CD4-positive, alpha-beta T cell treated with Interleukin-2 at 100 ng/mL for 4 hours (primary cell): Measurements from ENCODE around the gene UBAP1.
"Not testable (repeated sequence)": the region's sequence is repeated elsewhere in the genome, so short reads cannot be mapped to it uniquely, and the experiment has no call there.

Experiments
- DNase-seq: peaks from one replicate; pipeline ENCODE4 v3.0.0-alpha.2; 2020; ENCODE audit warnings: low spot score

Gene UBAP1

DNA sequence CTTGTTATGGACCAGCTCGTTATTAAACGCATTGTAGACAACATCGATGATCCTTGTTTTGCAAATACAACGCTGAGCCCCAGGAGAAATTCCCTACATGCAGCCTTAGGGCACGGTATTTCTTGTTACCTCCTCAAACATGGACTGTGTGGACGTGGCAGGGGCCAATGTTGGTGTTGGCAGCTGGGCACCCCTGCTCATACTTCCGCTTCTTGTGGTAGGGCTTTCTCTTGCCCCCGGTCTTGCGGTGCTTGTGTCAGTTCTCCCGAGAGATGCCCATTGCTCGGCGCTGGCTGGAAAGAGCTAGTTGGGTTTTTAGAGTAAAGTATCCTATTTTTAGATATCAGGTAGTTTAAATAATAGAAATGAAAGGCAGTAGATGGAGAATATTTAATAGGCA lies 45.5 kb downstream of the UBAP1 start:
- no peak for DNase-seq

DNA sequence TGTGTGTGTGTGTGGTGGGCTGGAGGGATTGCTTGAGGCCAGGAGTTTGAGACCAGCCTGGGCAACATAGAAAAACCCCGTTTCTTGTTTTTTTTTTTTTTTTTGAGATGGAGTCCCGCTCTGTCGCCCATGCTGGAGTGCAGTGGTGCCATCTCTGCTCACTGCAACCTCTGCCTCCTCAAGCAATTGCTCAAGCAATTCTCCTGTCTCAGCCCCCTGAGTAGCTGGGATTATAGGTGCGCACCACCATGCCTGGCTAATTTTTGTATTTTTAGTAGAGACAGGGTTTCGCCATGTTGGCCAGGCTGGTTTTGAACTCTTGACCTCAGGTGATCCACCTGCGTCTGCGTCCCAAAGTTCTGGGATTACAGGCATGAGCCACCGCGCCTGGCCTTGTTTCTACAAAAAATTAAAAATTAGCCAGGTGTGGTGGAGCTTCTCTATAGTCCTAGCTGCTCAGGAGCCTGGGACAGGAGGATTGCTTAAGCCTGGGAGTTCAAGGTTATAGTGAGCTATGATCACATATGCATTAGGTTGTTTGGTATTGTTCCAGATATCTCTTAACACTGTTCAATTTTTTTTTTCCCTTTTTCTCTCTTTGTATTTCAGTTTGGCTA lies 47.4 kb downstream of the UBAP1 start:
- not testable (repeated sequence) for DNase-seq

DNA sequence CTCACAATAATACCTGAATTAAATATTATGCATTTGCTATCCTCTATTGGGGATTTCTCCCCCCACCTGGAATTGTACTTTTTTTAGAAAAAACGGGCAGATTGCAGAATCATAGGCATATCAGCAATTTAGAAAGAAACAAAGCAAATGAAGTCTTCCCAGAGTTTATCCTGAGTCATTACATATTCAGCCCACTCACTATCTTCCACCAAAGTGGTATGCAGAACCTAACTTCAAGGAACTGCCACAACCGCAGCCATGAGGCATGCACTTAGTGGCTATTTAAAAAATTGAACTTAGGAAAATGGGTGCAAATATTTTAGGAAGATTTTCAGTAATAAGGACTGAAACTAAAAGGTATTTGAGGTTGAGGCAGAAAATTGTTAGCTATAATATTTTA lies 48.6 kb downstream of the UBAP1 start:
- no peak for DNase-seq

DNA sequence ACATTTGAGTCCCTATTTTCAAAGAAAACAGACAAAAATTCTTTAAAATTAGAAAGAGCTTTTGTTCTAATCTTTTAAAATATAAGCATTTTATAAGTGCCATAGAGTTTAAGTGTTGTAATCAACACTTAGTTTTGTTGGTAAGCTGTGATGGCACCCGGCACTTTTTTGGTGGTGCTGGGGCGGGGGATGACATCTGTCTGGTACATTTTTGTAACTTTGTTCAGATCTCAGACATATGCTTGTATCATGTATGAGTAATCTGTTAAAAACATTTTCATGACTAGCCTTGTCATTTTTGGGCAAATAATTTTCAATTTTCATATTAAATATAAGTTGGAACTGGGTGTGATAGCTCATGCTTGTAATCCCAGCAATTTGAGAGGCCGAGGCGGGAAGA lies 51.7 kb downstream of the UBAP1 start:
- DNase-seq, result no peak

DNA sequence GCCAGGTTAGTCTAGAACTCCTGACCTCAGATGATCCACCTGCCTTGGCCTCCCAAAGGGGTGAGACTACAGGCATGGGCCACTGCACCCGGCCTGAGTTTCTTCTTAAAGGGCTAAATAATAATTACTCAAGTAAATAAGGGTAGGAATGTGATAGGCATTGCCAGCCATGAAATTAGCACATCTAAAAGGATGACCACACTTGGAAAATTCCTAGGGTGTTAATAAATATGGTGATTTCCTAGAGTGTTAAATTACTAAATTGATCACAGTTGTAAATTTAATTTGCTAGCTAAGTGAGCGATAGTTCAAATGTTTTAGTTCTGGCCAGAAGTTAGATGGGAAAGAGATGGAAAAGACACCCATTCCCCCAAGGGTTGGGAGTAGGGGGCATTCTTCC lies 53.4 kb downstream of the UBAP1 start:
- no peak for DNase-seq

DNA sequence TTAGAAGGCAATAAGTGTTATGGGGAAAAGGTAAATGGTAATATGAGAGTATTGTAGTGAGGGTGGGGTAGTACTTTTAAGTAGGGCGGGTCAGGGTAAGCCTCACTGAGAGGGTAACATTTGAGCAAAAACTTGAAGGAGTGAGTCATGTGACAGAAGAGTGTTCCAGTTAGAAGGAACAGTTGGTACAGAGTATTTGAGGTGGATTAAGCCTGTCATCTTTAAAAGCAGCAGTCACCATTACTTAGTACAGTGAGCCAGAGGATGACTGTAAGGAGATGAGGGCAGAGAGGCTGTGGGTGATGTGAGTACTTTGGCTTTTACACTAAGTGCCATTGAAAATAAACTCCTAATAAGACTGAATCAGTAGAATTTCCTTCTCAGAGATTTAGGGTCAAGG lies 54.8 kb downstream of the UBAP1 start:
- no peak for DNase-seq

DNA sequence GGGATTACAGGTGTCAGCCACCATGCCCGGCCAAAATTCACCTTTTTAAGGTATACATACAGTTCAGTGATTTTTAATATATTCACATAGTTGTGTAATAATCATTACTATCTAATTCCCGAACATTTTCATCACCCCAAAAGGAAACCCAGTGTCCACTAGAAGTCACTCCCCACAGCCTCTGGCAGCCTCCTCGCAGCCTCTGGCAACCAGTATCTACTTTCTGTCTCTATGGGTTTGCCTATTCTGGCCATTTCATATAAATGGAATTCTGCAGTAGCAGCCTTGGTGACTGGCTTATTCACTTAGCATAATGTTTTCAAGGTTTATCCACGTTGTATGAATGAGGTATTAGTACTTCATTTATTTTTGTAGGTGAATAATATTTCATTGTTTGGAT lies 59.0 kb downstream of the UBAP1 start:
- DNase-seq, result no peak

DNA sequence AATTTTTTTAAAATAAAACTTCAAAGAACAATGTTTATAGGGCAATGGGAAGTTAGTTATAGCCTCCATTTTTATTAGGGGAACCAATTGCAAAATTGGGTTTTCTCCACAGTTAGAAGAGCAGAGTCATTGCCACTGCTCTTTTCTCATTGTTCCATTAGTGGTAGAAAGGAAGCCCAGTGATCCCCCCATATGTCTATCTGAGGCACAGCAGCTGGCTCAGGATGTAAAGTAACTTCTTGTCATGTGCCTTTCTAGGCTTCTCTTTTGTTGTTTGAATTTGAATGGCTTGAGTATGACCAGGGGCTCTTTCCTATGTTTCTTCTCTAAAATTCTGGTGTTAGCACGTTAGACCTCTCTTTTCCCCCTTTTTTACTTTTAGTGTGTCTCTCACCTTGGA lies 61.2 kb downstream of the UBAP1 start:
- DNase-seq, result no peak

DNA sequence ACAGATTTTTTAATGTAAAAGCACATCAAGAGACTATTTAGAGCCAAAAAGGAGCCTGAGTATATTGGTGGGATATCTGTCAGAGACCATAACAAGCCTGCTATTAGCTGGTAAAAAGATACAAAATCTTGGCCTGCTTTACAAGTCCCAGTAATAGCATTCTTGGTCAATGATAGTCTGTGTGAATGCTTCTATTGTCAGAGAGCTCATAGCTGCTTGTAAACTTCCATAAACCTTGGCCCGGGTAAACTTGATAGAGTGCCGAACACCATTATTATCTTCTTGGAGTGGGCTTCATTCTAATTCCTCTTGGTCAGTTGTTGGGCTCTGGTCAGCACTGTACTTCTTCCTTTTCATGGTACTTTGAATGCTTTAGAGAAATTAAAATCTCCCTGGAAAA lies 64.0 kb downstream of the UBAP1 start:
- DNase-seq, result no peak

DNA sequence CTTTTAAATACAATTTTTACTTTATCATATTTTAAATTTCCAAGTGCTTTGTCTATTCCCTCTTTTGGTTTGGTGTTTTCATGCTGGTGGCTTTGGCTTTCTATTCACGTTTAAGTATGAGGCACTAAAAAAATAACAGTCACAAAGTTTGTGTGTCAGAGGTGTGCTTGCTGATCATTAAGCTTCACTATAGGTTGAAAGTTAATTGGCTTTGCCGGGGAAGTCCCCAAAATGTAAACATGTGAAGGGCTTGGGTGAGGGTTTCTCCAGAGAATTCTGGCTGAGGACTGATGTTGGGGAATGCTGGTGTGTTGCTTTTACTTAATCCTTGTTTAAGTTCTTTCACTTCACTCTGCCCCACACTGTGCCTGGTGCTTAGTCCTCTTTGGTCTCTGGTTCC lies 66.4 kb downstream of the UBAP1 start:
- DNase-seq, result not testable (repeated sequence)

DNA sequence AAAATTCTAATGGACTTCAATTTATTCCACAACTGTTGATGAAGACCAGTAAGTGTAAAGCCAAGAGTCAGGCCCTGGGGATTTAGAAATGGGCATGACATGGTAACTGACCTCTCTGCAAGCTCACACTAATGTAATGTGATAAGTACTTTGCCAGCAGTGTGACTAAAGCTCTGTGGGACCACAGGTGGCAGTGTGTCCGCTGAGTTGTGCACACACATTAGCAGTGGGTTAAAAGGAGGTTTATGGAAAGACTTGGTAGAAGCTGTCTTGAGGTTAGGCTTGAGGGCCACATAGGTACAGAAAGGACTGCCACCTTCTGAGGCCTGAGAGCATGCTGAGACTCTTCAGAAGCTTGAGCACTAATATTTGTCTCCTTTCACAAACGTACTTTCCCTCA lies 67.6 kb downstream of the UBAP1 start:
- no peak for DNase-seq

DNA sequence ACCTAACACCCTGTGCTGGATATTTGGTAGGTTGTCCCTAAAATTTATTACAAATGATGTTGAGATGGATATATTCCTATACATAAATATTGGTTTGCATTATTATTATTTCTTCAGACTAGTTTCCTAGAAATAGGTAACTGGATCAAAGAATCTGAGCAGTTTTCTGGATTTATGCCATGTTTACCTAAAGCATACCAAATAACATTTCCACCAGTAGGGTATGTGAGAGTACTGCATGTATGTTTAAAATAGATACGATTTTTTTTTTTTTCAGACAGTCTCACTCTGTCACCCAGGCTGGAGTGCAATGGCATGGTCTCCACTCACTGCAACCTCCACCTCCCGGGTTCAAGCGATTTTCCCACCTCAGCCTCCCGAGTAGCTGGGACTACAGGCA lies 68.9 kb downstream of the UBAP1 start:
- DNase-seq, result not testable (repeated sequence)

DNA sequence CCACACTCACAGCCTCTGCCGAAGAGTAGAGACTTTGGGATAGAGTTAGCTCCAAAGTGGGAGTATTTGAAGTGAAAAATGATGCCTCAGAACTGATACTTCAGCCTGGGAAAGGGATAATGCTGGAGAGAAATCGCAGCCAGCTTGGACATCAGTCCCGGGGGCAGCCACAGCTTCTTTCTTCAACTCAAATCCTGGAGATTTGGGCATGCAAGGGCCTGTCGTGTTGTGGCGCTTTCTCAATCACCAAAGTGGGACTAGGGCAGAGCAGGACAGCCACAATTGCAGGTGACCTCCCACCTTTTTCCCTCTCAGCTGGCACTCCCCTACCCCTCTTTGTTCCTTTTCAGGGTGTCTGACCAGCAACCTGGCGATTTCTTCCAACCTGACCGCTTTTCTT lies 70.4 kb downstream of the UBAP1 start:
- DNase-seq, result no peak

DNA sequence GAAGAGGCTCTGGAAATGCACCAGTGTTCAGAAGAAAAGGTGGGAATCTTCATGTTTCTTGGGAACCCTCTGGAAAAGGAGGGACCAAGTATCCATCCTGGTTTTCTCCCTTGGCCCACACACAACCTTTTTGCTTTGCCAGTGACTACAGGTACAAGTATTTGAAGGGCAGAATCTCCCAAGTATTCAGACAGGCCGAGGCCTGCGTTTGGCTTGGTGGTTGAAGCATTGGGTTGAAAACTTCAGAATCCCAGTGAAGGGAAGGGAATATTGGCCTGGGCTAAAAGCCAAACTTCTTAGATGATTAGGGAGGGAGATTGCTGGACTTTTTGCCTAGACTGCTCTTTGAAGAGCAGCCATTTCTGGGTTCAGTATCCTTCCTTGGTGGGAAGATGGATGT lies 71.9 kb downstream of the UBAP1 start:
- no peak for DNase-seq

DNA sequence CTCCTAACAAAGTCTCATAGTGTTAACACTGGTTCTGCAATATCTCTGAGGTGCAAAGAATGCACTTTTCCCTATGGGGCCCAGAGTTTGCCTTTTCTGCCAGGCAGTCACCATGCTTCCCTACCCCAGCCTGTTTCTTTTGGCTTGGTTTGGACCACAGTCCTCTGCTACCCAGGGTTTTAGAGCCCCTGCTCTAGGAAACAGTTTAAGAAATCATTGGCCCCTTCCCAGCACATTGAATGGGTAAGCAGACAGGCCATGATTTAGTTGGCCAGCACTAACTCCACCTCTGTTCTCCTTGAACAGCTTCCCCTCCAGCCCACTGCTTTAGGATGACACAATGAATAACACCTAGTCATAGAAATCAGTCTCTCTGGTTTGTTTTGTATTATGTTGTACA lies 73.2 kb downstream of the UBAP1 start:
- no peak for DNase-seq

DNA sequence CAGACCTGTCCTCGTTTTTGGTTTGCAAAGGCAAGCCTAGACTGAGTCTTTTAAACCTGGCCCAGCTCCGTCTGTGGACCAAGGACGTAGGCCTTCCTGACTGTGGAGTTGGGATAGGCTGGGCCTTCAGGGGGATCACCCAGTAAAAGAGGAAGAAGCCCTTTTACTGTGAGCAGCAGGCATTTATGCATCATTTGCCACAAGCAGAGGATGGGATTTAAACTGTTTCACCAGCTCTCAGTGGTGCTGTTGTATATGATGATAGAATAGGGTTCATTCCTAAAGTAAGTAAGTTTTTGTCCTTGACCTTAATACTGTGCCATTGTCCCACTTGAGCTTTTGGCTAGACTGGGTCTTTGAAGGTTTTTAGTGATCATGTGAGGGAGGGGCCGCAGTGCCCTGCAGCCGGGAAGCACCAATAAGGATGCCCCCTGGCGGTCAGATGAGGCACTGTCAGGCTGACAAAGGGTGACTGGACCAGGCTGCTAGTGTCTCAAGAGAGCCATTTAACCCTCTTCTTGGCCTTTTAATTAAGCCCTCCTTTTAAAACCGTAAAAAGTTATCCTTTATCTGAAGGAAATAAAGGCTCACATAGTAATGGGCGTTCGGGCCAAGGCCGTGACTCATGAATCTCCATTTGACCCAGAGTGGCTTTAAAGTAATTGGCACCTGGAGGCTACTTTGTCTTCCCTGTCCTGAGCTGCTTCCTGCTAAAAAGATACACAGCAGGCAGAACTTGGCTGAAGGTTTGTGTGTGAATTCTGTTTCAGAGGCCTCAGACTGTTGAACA lies 74.0 kb downstream of the UBAP1 start:
- peak; percentile 73 for DNase-seq

DNA sequence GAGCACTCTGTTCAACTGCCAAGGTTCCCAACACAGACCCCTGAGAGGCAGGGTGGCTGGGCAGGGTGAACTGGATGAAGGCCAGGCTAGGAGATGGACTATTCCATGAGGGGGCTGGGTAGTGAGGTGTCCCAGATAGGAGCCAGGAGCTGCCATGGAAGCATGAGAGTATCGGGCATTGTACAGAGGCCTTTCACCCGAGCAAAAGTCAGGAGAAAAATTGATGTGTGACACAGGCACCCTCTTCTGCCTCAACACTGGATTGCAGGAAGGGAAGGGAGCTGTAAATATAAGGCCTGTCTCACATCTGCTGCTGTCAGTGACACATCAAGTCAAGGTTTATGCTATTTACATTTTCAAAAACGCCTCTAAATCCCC lies 74.6 kb downstream of the UBAP1 start:
- DNase-seq, result no peak

DNA sequence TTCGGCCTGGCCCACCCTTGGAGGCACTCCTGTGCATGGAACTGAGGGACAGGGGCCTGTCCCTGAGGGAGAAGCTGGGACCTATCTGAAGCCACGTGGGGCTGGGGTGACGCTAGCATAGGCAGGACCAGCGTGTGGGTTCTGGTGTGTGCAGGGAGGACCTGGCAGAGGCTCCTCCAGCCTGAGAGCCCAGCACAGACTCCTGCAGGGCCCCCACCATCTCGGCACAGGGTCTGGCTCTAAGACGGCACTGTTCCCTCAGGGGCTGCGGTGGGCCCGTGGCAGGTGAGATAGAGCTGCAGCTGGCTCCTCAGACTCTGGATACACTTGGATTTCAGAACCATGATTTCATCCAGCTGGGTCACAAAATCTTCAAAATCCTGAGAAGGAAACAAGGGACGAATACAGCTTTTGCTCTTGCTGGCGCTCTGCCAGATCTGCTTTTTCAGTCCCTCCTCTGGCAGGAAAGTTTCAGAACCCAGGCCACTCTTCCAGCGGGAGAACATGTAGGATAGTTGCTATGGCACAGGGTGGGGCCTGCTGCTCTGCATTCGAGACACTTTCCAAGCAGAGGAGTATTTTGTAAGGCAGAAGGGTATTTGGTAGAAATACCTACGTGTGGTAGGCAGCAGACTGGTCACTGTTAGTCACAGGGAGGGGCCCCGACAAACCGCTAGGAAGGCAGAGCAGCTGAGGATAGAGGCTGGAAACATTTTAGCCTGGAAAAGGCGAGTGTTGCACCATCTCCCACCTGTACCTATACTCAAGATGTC lies 75.5 kb downstream of the UBAP1 start:
- no peak for DNase-seq

DNA sequence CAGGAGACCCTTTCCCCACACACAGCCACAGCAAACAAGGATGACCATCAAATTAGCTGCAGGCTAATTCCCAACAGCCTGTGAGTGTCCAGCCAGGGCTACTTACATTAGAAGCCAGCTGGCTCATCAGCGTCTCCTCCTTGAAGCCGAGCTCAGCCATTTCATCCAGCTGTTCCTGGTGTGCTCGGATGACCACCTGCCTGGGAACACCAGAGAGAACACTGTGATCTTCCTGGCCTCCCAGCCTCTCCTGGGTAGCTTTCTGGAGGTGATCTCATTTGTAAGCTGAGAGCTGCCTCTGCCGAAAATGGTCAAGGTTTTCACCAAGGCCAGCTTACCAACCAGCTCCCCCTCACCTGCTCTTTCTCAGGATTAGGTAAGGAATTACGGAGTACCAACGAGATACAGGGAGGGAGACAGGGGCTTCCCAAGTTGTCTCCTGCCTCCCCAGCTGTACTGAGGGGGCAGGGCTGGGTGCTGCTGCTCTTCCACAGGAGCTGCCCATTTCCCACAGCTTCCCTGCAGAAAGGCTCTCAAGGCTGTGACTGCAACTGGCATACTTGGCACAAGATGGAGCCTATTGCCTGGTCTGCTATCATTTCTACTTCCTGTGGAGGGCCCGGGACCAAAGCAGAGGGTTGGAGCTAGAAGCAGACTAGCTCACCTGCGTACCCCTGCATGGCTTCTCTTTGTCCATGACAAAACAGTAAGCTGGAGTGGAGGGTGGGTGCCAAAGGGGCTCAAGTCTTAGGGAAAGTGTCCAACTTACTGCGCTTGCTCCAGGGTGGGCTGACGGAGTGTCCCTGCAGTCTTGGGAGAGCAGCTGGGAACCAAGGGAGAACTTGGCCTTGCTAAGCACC lies 76.4 kb downstream of the UBAP1 start:
- DNase-seq, result no peak

DNA sequence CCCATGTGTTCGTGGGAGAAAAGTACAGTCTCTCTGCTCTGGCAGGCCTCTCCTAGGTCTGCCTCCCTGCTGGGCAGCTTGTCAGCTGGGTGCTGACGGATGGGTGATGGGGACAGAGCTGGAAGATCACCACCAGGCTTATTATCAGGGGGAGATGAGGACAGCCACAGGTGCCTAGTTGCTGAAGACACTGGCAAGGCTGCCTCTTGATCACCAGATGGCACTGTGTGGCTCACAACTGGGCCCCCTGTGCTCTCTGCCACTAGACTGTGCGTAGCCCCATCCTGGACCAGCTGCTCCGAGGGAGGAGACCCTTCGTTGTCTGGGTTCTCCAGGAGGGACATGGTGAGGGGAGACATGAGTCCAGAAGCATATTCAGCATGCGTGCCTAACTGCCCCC lies 77.3 kb downstream of the UBAP1 start:
- DNase-seq, result no peak

DNA sequence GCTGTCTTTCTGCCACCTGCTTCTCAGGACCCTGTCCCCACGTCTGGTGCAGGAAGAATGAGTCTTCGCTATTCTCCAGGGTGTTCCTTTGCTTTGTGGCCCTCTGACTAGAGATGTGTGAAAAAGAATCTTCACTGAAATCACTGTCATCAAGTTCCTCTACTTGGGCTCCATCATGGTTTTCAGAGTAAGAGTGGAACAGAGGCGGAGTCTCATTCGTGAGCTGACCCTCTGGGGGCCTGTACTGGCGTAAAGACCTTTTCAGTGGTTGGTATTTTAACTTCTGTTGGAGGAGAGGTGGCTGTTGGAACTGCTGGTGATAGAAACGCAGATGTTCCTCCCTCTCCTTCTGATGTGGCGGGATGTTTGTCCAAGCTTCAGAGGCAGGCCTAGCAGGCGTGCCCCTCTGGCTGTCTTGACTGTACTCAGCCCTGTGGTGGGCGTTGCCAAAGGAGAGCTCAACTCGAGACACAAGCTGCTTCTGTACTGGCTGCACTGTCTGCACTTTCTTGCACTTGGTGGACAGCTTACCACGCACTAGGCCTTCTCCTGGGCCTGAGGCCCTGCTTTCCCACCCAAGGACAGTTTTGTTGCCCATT lies 78.2 kb downstream of the UBAP1 start:
- no peak for DNase-seq

DNA sequence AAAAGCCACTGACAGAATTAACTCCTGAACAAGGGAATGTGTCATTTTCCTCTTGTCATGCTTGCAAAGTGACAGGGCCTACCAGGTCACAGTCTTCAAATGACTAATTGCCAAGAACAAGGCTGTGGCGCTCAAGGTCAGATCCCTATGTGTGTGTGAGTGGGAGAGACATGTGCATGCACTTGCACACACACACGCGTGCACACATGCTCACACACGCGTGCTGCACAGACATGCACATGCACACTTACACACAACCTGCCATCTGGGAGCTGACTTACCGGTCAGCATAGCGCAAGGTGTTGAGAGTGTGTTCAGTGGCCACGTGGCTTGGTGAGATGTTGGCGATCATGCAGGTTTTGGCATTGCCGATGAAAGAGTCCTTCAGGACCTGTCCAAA lies 80.5 kb downstream of the UBAP1 start:
- DNase-seq, result no peak
